SK-N-SH treated with all-trans-retinoic acid at 6 μM for 48 hours (cell line): Measurements from ENCODE around the gene GPD1.

ENCODE experiments used
- ATAC-seq: fragments of 200-7000 bp; cut with Tn5 transposase; 3 replicates; pipeline ENCODE4 v1.9.1; 2020; ENCODE audit warnings: mild to moderate bottlenecking, moderate library complexity
- ARNTL ChIP-seq: fragments of 450-650 bp; formaldehyde crosslinking; IDR thresholded peaks from 2 replicates; pipeline ENCODE4 v1.5.0; 2020; ENCODE audit warnings: low read depth, mild to moderate bottlenecking, moderate library complexity, borderline replicate concordance
- BACH2 ChIP-seq: fragments of 250-450 bp; sonication (Bioruptor Pico); IDR thresholded peaks from 2 replicates; pipeline ENCODE4 v1.9.0; 2021; ENCODE audit warnings: mild to moderate bottlenecking, borderline replicate concordance
- CSDC2 ChIP-seq: fragments of 250-450 bp; sonication (Bioruptor Pico); IDR thresholded peaks from 2 replicates; pipeline ENCODE4 v1.5.0; 2020; ENCODE audit warnings: mild to moderate bottlenecking, moderate library complexity
- ESRRG ChIP-seq: fragments of 250-450 bp; sonication (Bioruptor Pico); IDR thresholded peaks from 2 replicates; pipeline ENCODE4 v1.6.1; 2021; ENCODE audit warnings: mild to moderate bottlenecking
- GLIS3 ChIP-seq: fragments of 250-450 bp; sonication (Bioruptor Pico); IDR thresholded peaks from 2 replicates; pipeline ENCODE4 v1.5.0; 2020; ENCODE audit warnings: mild to moderate bottlenecking, moderate library complexity
- ISL1 ChIP-seq: fragments of 250-450 bp; sonication (Bioruptor Pico); IDR thresholded peaks from 2 replicates; pipeline ENCODE4 v2.1.2; 2022; ENCODE audit warnings: mild to moderate bottlenecking, moderate library complexity
- OSR1 ChIP-seq: fragments of 250-450 bp; sonication (Bioruptor Pico); IDR thresholded peaks from 2 replicates; pipeline ENCODE4 v1.8.0; 2022; ENCODE audit warnings: moderate library complexity, mild to moderate bottlenecking, inconsistent platforms
- PPARA ChIP-seq: fragments of 250-450 bp; sonication (Bioruptor Pico); IDR thresholded peaks from 2 replicates; pipeline ENCODE4 v1.5.0; 2020; ENCODE audit warnings: mild to moderate bottlenecking, borderline replicate concordance
- SNAI2 ChIP-seq: fragments of 250-450 bp; sonication (Bioruptor Pico); IDR thresholded peaks from 2 replicates; pipeline ENCODE4 v1.5.0; 2020; ENCODE audit warnings: mild to moderate bottlenecking, moderate library complexity
- TCF4 ChIP-seq: fragments of 250-450 bp; sonication (Bioruptor Pico); IDR thresholded peaks from 2 replicates; pipeline ENCODE4 v1.8.0; 2021; ENCODE audit warnings: mild to moderate bottlenecking, moderate library complexity, borderline replicate concordance
- TOX ChIP-seq: fragments of 250-450 bp; sonication (Bioruptor Pico); IDR thresholded peaks from 2 replicates; pipeline ENCODE4 v1.8.0; 2021; ENCODE audit warnings: mild to moderate bottlenecking, moderate library complexity, borderline replicate concordance
- ZFP3 ChIP-seq: fragments of 250-450 bp; sonication (Bioruptor Pico); IDR thresholded peaks from 2 replicates; pipeline ENCODE4 v1.5.0; 2020; ENCODE audit warnings: mild to moderate bottlenecking, moderate library complexity
- ZFP30 ChIP-seq: fragments of 450-650 bp; formaldehyde crosslinking; IDR thresholded peaks from 2 replicates; pipeline ENCODE4 v1.5.0; 2022; ENCODE audit warnings: mild to moderate bottlenecking, moderate library complexity
- ZNF565 ChIP-seq: fragments of 450-650 bp; formaldehyde crosslinking; conservative IDR thresholded peaks from 2 replicates; pipeline ENCODE4 v1.5.0; 2020; ENCODE audit warnings: low read depth, mild to moderate bottlenecking, moderate library complexity
- ZNF70 ChIP-seq: fragments of 450-650 bp; formaldehyde crosslinking; IDR thresholded peaks from 2 replicates; pipeline ENCODE4 v1.5.0; 2020; ENCODE audit warnings: mild to moderate bottlenecking, moderate library complexity
- ZNF8 ChIP-seq: fragments of 450-650 bp; formaldehyde crosslinking; IDR thresholded peaks from 2 replicates; pipeline ENCODE4 v1.5.0; 2020; ENCODE audit warnings: mild to moderate bottlenecking, moderate library complexity
- TF ChIP-seq, protein P1 (sequence below): fragments of 250-450 bp; sonication (Bioruptor Pico); IDR thresholded peaks from 2 replicates; pipeline ENCODE4 v1.8.0; 2021; ENCODE audit warnings: low read depth, mild to moderate bottlenecking, moderate library complexity, borderline replicate concordance
- TF ChIP-seq, protein P2 (sequence below): fragments of 250-450 bp; sonication (Bioruptor Pico); IDR thresholded peaks from 2 replicates; pipeline ENCODE4 v1.5.1; 2020; ENCODE audit warnings: low read depth, mild to moderate bottlenecking, moderate library complexity
- TF ChIP-seq, protein P3 (sequence below): fragments of 250-450 bp; sonication (Bioruptor Pico); IDR thresholded peaks from 2 replicates; pipeline ENCODE4 v1.5.0; 2020; ENCODE audit warnings: mild to moderate bottlenecking, moderate library complexity
- TF ChIP-seq, protein P4 (sequence below): fragments of 250-450 bp; sonication (Bioruptor Pico); IDR thresholded peaks from 2 replicates; pipeline ENCODE4 v1.5.1; 2021; ENCODE audit warnings: mild to moderate bottlenecking, moderate library complexity

GPD1 gene

DNA sequence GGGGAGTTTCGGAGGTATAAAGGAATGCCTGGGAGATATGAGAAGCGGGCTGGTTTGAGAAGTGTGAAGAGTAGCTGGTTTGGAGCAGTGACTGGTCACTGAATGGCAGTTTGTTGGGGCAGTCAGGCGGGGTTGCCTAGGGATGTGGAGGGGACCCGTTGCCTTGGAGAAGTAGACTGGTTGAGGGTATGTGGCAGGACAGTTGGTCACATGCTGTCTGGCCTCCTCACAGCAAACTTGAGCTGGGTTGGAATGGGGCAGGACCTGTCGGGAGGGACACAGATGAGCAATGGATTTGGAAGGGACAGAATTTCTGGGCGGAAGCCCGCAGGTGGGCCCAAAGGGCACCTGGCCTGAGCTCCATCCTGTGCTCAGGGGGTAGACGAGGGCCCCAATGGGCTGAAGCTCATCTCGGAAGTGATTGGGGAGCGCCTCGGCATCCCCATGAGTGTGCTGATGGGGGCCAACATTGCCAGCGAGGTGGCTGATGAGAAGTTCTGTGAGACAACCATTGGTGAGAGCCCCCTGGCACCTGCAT, 2.2 kb downstream of the GPD1 start:
- TF ChIP-seq ZNF70 (CRISPR knock-in tag), result no peak
- no peak for TF ChIP-seq ZFP30 (CRISPR knock-in tag)
- ATAC-seq, result no peak

DNA sequence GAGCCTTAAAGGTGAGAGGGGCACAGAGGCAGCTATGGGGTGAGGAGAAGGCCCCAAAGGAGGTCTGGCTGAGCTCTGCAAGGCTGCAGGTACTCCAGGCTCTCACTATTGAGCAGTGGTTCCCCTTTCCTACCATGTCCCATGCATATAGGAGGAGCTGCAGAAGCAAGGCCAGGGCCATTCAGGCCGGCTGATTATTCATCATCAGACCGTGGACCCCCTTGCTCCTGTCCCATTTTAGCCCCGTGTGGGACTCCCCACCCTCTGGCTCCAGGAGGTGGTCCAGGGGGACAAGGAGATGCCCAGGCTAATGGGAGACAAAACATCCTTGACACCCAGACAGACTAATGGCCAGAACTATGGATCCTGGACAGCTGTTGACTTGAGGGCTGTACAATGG, 3.1 kb downstream of the GPD1 start:
- no peak for ATAC-seq
- TF ChIP-seq TCF4 (CRISPR knock-in tag) (no peak), TOX (no peak), ARNTL (CRISPR knock-in tag) (no peak), CSDC2 (CRISPR knock-in tag) (no peak), ZFP3 (CRISPR knock-in tag) (no peak), ZNF70 (CRISPR knock-in tag) (no peak), ZNF565 (CRISPR knock-in tag) (no peak), GLIS3 (CRISPR knock-in tag) (no peak), ZNF8 (CRISPR knock-in tag) (no peak), ESRRG (CRISPR knock-in tag) (no peak), SNAI2 (no peak), PPARA (no peak), BACH2 (no peak), OSR1 (no peak), ISL1 (CRISPR knock-in tag) (no peak)
- TF ChIP-seq, protein P1, sequence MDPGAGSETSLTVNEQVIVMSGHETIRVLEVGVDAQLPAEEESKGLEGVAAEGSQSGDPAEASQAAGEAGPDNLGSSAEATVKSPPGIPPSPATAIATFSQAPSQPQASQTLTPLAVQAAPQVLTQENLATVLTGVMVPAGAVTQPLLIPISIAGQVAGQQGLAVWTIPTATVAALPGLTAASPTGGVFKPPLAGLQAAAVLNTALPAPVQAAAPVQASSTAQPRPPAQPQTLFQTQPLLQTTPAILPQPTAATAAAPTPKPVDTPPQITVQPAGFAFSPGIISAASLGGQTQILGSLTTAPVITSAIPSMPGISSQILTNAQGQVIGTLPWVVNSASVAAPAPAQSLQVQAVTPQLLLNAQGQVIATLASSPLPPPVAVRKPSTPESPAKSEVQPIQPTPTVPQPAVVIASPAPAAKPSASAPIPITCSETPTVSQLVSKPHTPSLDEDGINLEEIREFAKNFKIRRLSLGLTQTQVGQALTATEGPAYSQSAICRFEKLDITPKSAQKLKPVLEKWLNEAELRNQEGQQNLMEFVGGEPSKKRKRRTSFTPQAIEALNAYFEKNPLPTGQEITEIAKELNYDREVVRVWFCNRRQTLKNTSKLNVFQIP (CRISPR knock-in tag), result no peak
- TF ChIP-seq, protein P2, sequence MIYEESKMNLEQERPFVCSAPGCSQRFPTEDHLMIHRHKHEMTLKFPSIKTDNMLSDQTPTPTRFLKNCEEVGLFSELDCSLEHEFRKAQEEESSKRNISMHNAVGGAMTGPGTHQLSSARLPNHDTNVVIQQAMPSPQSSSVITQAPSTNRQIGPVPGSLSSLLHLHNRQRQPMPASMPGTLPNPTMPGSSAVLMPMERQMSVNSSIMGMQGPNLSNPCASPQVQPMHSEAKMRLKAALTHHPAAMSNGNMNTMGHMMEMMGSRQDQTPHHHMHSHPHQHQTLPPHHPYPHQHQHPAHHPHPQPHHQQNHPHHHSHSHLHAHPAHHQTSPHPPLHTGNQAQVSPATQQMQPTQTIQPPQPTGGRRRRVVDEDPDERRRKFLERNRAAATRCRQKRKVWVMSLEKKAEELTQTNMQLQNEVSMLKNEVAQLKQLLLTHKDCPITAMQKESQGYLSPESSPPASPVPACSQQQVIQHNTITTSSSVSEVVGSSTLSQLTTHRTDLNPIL, result no peak
- TF ChIP-seq, protein P3, sequence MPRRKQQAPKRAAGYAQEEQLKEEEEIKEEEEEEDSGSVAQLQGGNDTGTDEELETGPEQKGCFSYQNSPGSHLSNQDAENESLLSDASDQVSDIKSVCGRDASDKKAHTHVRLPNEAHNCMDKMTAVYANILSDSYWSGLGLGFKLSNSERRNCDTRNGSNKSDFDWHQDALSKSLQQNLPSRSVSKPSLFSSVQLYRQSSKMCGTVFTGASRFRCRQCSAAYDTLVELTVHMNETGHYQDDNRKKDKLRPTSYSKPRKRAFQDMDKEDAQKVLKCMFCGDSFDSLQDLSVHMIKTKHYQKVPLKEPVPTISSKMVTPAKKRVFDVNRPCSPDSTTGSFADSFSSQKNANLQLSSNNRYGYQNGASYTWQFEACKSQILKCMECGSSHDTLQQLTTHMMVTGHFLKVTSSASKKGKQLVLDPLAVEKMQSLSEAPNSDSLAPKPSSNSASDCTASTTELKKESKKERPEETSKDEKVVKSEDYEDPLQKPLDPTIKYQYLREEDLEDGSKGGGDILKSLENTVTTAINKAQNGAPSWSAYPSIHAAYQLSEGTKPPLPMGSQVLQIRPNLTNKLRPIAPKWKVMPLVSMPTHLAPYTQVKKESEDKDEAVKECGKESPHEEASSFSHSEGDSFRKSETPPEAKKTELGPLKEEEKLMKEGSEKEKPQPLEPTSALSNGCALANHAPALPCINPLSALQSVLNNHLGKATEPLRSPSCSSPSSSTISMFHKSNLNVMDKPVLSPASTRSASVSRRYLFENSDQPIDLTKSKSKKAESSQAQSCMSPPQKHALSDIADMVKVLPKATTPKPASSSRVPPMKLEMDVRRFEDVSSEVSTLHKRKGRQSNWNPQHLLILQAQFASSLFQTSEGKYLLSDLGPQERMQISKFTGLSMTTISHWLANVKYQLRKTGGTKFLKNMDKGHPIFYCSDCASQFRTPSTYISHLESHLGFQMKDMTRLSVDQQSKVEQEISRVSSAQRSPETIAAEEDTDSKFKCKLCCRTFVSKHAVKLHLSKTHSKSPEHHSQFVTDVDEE (CRISPR knock-in tag), result no peak
- TF ChIP-seq, all 23 proteins: peak for 0

DNA sequence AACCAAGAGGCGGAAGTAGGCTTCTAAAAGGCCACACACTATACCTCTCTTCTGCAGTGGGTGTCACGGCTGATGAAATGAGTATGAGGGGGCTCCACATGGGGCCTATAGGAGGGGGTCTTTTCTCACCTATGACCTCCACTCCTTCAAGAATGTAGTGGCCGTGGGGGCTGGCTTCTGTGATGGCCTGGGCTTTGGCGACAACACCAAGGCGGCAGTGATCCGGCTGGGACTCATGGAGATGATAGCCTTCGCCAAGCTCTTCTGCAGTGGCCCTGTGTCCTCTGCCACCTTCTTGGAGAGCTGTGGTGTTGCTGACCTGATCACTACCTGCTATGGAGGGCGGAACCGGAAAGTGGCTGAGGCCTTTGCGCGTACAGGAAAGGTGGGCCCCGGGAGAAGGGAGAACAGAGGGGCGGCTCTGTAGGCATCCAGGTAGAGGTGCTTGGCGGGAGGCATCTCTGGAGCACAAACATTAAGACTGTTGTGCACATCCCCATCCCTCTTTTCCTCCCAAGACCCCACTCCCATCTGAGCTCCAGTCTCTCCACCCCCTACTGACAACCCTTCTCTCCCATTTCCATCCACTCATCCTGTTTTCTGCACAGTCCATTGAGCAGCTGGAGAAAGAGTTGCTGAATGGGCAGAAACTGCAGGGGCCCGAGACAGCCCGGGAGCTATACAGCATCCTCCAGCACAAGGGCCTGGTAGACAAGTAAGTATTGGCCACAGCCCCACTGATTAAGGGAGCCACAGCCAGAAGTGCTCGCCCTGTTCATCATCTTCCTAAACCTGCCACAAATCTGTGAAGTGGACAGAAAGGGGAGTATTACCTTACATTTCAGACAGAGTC, 3.8 kb downstream of the GPD1 start:
- ATAC-seq, result no peak
- TF ChIP-seq CSDC2 (CRISPR knock-in tag) (no peak), BACH2 (no peak), ZNF8 (CRISPR knock-in tag) (no peak), ZNF70 (CRISPR knock-in tag) (no peak), ZNF565 (CRISPR knock-in tag) (no peak), SNAI2 (no peak), ZFP3 (CRISPR knock-in tag) (no peak), PPARA (no peak), TOX (no peak), ZFP30 (CRISPR knock-in tag) (no peak), ARNTL (CRISPR knock-in tag) (no peak), ESRRG (CRISPR knock-in tag) (no peak)
- TF ChIP-seq, protein P3 (CRISPR knock-in tag), result no peak
- TF ChIP-seq, protein P4, sequence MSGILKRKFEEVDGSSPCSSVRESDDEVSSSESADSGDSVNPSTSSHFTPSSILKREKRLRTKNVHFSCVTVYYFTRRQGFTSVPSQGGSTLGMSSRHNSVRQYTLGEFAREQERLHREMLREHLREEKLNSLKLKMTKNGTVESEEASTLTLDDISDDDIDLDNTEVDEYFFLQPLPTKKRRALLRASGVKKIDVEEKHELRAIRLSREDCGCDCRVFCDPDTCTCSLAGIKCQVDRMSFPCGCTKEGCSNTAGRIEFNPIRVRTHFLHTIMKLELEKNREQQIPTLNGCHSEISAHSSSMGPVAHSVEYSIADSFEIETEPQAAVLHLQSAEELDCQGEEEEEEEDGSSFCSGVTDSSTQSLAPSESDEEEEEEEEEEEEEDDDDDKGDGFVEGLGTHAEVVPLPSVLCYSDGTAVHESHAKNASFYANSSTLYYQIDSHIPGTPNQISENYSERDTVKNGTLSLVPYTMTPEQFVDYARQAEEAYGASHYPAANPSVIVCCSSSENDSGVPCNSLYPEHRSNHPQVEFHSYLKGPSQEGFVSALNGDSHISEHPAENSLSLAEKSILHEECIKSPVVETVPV (CRISPR knock-in tag), result no peak
